Adipose tissue (tissue), 3 donors: ENCODE data around the gene REPS2. TPM values are rescaled to one million over a fixed set of nuclear protein-coding genes. Genes with fewer than 3 reads are reported as not detected.

Source experiments
- H3K27ac ChIP-seq: one replicate; pipeline ENCODE4 v1.5.1; 2013; ENCODE audit warnings: low read depth, low read length
- WGBS, 3 donors: extraction: QIAGEN DNeasy Blood & Tissue Kit; methylation state at CpG; one replicate each; pipeline ENCODE4 v1.1.7; 2013; 5-methylcytosine and 5-hydroxymethylcytosine counted together
- polyA plus RNA-seq, 3 donors: library from polyadenylated mRNA; stranded (reverse); fragments of 200-250 nt; gene quantifications; one replicate each; pipeline ENCODE4 v1.2.3, GENCODE V29; 2013
- donor health status: healthy with polysubstance abuse.
- donor health status: Bipolar disorder and iron deficiency.
- donor health status: healthy.

Gene REPS2
- polyA plus RNA-seq, 3 donors: 1.7 to 15.1 (median 9.1) TPM

- H3K27ac ChIP-seq: no peak overlapping the region
- WGBS, 3 donors: 45 to 64% (median 54%) methylated on average over 11 of the region's 11 CpGs
Observed at GRCh38 chrX:17024886-17025285, 78.4 kb downstream of the REPS2 start.

GRCh38 chrX:17025621-17026302 lies 79.3 kb downstream of the REPS2 start:
- no peak overlapping the region for H3K27ac ChIP-seq
- WGBS, 3 donors: 72 to 94% (median 87%) methylated on average over 7 of the region's 7 CpGs

- H3K27ac ChIP-seq: no peak overlapping the region
- 69 to 96% (median 85%) methylated on average over 2 of the region's 2 CpGs for WGBS, 3 donors
Observed at GRCh38 chrX:17027931-17028330, 81.5 kb downstream of the REPS2 start.

- no peak overlapping the region for H3K27ac ChIP-seq
Observed at GRCh38 chrX:17028356-17028755, 81.9 kb downstream of the REPS2 start.

GRCh38 chrX:17030092-17030491 lies 83.6 kb downstream of the REPS2 start:
- WGBS, 3 donors: 32 to 77% (median 58%) methylated on average over 4 of the region's 4 CpGs
- no peak overlapping the region for H3K27ac ChIP-seq

- no peak overlapping the region for H3K27ac ChIP-seq
- WGBS, 3 donors: 44 to 83% (median 81%) methylated on average over 3 of the region's 3 CpGs
Observed at GRCh38 chrX:17030580-17031270, 84.3 kb downstream of the REPS2 start.

- no peak overlapping the region for H3K27ac ChIP-seq
Observed at GRCh38 chrX:17031827-17032226, 85.4 kb downstream of the REPS2 start.

- no peak overlapping the region for H3K27ac ChIP-seq
- WGBS, 3 donors: 26 to 67% (median 57%) methylated on average over 4 of the region's 4 CpGs
Observed at GRCh38 chrX:17032351-17032750, 85.9 kb downstream of the REPS2 start.

GRCh38 chrX:17033225-17033624 lies 86.8 kb downstream of the REPS2 start:
- no peak overlapping the region for H3K27ac ChIP-seq

- WGBS, 3 donors: 91 to 96% (median 94%) methylated on average over 3 of the region's 3 CpGs
- H3K27ac ChIP-seq: no peak overlapping the region
Observed at GRCh38 chrX:17035111-17035510, 88.7 kb downstream of the REPS2 start.

- no peak overlapping the region for H3K27ac ChIP-seq
- WGBS, 3 donors: 62 to 78% (median 67%) methylated on average over 4 of the region's 4 CpGs
Observed at GRCh38 chrX:17036171-17036961, 89.9 kb downstream of the REPS2 start.

- no peak overlapping the region for H3K27ac ChIP-seq
- WGBS, 3 donors: 43 to 91% (median 58%) methylated on average over 3 of the region's 3 CpGs
Observed at GRCh38 chrX:17038277-17038676, 91.8 kb downstream of the REPS2 start.

- H3K27ac ChIP-seq: no peak overlapping the region
- WGBS, 3 donors: 39 to 79% (median 43%) methylated on average over 7 of the region's 7 CpGs
Observed at GRCh38 chrX:17038681-17039161, 92.3 kb downstream of the REPS2 start.

- no peak overlapping the region for H3K27ac ChIP-seq
- WGBS, 3 donors: 43 to 80% (median 60%) methylated on average over 1 of the region's 1 CpG
Observed at GRCh38 chrX:17039826-17040225, 93.4 kb downstream of the REPS2 start.

GRCh38 chrX:17040711-17041110 lies 94.3 kb downstream of the REPS2 start:
- 84 to 100% (median 100%) methylated on average over 1 of the region's 1 CpG for WGBS, 3 donors
- no peak overlapping the region for H3K27ac ChIP-seq

- no peak overlapping the region for H3K27ac ChIP-seq
Observed at GRCh38 chrX:17042037-17042436, 95.6 kb downstream of the REPS2 start.

- WGBS, 3 donors: 21 to 23% (median 22%) methylated on average over 5 of the region's 5 CpGs
- H3K27ac ChIP-seq: no peak overlapping the region
Observed at GRCh38 chrX:17046478-17047097, 100.1 kb downstream of the REPS2 start.

GRCh38 chrX:17047224-17047623 lies 100.8 kb downstream of the REPS2 start:
- no peak overlapping the region for H3K27ac ChIP-seq
- WGBS, 3 donors: 67 to 87% (median 70%) methylated on average over 7 of the region's 7 CpGs

- H3K27ac ChIP-seq: no peak overlapping the region
Observed at GRCh38 chrX:17052210-17052609, 105.8 kb downstream of the REPS2 start.
